Ovary (tissue), 3 donors: ENCODE measurements around the gene GNB1.

ENCODE experiments used
- EP300 ChIP-seq: sonication (generic); formaldehyde crosslinking; IDR thresholded peaks from one replicate; pipeline ENCODE4 v1.6.1; 2017; ENCODE audit warnings: antibody characterized with exemption
- TF ChIP-seq, protein P1 (sequence below), 3 donors: fragments of 450-650 bp in 2 of 3; fragments of 200-600 bp in 1 of 3; IDR thresholded peaks; one replicate each; pipeline versions ENCODE4 v1.5.1 to v1.8.0; 2016 to 2022; ENCODE audit warnings: antibody characterized with exemption in 3 of 3, mild to moderate bottlenecking in 1 of 3
- donor health status: DM: no; HTN: no; CAD: no.

DNA sequence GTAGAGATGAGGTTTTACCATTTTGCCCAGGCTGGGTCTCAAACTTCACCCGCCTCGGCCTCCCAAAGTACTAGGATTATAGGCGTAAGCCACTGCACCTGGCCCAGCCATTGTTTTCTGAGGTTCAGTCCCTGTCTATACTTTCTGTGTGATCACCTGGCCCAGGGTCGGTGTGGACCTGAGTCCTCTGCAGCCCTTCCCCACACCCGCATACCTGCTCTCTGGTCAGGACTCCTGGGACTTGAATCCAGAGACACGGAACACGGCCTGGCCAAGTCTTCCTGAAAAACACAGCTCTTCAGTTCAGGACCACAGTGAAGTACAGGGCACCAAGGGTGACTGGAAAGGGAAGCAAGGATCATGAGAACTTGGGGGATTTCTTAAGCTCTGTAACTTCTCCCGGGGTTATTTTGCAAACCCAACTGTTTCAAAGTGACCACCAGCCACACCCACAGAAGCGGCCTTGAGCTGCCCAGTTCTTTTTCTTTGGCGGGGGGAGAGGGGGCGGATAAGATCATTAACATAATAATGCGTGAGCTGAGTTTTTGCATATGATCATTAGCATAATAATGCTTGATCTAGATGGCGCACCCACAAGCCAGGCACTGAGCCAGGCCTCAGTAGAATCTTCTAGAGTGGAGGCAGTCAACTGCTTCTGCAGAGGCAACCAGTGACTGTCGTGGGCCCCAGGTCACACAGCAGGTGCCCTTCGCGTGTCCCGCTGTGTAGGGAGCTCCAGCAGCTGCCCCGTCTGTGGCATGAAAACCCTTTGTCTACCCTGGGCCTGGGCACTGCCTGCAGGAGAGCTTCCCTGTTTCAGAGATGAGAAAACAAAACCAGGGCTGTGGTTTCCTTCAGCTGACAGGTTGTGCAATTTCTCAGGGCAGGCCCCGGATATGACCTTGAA is 110.9 kb downstream of the GNB1 start:
- TF ChIP-seq, protein P1, sequence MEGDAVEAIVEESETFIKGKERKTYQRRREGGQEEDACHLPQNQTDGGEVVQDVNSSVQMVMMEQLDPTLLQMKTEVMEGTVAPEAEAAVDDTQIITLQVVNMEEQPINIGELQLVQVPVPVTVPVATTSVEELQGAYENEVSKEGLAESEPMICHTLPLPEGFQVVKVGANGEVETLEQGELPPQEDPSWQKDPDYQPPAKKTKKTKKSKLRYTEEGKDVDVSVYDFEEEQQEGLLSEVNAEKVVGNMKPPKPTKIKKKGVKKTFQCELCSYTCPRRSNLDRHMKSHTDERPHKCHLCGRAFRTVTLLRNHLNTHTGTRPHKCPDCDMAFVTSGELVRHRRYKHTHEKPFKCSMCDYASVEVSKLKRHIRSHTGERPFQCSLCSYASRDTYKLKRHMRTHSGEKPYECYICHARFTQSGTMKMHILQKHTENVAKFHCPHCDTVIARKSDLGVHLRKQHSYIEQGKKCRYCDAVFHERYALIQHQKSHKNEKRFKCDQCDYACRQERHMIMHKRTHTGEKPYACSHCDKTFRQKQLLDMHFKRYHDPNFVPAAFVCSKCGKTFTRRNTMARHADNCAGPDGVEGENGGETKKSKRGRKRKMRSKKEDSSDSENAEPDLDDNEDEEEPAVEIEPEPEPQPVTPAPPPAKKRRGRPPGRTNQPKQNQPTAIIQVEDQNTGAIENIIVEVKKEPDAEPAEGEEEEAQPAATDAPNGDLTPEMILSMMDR (IDR thresholded peaks at IDR 0.05), result no peak
- TF ChIP-seq EP300, result no peak
